ENCODE results near the gene TFDP2. TPM values are rescaled to one million over a fixed set of nuclear protein-coding genes. Genes with fewer than 3 reads are reported as not detected.
"Not testable (repeated sequence)": the region's sequence is repeated elsewhere in the genome, so short reads cannot be mapped to it uniquely, and the experiment has no call there.

TFDP2 gene
- total RNA-seq, 1 experiment from 2014 or later: 48.2 TPM

DNA sequence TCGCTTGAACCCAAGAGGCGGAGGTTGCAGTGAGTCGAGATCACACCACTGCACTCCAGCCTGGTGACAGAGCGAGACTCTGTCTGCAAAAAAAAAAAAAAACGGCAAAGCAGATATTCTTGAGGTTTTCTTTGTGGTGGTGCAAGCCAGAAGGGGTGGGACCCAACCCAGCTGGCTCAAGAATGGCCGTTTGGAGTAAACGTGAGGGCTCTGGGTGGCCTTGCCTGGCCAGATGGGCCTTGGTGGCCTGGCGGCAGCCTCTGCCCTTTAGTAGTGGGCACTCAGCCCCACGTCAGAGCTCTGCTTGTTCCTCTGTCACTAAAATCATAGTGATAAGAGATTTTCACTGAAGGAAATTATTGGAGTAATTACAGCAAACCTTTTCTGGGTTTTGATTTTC, 222.4 kb downstream of the TFDP2 start (continued):
- TF ChIP-seq ZNF396 (CRISPR knock-in tag; IDR thresholded peaks at IDR 0.05; ENCODE audit: borderline replicate concordance) (no peak), MXD4 (CRISPR knock-in tag; IDR thresholded peaks at IDR 0.05; ENCODE audit: borderline replicate concordance) (no peak)

- CTCF ChIA-PET; POLR2A ChIA-PET; H3K27me3 Mint-ChIP-seq (ENCODE audit: low read depth); H3K4me3 Mint-ChIP-seq; H3K9me3 Mint-ChIP-seq; H3K4me1 Mint-ChIP-seq; DNase-seq (ENCODE audit: low spot score); ATAC-seq: not testable (repeated sequence)
- 0 out of 2 replicates have a peak overlapping the region, but pooled peaks have one; percentile 56 for H3K27ac Mint-ChIP-seq
- H3K36me3 Mint-ChIP-seq: peaks cover 52% of the 10 kb centered on the region
Observed at GRCh38 chr3:141925677-141926076, 223.7 kb downstream of the TFDP2 start.

- no peak overlapping the region for H3K4me3 Mint-ChIP-seq
- ATAC-seq (no peak), DNase-seq (ENCODE audit: low spot score) (no peak)
- CTCF ChIA-PET: no interaction called here
- TF ChIP-seq OVOL2 (CRISPR knock-in tag; IDR thresholded peaks at IDR 0.05; ENCODE audit: borderline replicate concordance) (no peak), CBFB (CRISPR knock-in tag; IDR thresholded peaks at IDR 0.05; ENCODE audit: low read depth) (no peak), ZMAT4 (CRISPR knock-in tag; IDR thresholded peaks at IDR 0.05) (no peak), NFYB (CRISPR knock-in tag; conservative IDR thresholded peaks at IDR 0.05; ENCODE audit: low read depth) (no peak), NFE2L1 (CRISPR knock-in tag; IDR thresholded peaks at IDR 0.05) (no peak), ELF4 (CRISPR knock-in tag; IDR thresholded peaks at IDR 0.05; ENCODE audit: low read depth) (no peak)
- TF ChIP-seq, protein P1, sequence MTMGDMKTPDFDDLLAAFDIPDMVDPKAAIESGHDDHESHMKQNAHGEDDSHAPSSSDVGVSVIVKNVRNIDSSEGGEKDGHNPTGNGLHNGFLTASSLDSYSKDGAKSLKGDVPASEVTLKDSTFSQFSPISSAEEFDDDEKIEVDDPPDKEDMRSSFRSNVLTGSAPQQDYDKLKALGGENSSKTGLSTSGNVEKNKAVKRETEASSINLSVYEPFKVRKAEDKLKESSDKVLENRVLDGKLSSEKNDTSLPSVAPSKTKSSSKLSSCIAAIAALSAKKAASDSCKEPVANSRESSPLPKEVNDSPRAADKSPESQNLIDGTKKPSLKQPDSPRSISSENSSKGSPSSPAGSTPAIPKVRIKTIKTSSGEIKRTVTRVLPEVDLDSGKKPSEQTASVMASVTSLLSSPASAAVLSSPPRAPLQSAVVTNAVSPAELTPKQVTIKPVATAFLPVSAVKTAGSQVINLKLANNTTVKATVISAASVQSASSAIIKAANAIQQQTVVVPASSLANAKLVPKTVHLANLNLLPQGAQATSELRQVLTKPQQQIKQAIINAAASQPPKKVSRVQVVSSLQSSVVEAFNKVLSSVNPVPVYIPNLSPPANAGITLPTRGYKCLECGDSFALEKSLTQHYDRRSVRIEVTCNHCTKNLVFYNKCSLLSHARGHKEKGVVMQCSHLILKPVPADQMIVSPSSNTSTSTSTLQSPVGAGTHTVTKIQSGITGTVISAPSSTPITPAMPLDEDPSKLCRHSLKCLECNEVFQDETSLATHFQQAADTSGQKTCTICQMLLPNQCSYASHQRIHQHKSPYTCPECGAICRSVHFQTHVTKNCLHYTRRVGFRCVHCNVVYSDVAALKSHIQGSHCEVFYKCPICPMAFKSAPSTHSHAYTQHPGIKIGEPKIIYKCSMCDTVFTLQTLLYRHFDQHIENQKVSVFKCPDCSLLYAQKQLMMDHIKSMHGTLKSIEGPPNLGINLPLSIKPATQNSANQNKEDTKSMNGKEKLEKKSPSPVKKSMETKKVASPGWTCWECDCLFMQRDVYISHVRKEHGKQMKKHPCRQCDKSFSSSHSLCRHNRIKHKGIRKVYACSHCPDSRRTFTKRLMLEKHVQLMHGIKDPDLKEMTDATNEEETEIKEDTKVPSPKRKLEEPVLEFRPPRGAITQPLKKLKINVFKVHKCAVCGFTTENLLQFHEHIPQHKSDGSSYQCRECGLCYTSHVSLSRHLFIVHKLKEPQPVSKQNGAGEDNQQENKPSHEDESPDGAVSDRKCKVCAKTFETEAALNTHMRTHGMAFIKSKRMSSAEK (CRISPR knock-in tag; IDR thresholded peaks at IDR 0.05; ENCODE audit: borderline replicate concordance): no peak
- TF ChIP-seq, protein P2, sequence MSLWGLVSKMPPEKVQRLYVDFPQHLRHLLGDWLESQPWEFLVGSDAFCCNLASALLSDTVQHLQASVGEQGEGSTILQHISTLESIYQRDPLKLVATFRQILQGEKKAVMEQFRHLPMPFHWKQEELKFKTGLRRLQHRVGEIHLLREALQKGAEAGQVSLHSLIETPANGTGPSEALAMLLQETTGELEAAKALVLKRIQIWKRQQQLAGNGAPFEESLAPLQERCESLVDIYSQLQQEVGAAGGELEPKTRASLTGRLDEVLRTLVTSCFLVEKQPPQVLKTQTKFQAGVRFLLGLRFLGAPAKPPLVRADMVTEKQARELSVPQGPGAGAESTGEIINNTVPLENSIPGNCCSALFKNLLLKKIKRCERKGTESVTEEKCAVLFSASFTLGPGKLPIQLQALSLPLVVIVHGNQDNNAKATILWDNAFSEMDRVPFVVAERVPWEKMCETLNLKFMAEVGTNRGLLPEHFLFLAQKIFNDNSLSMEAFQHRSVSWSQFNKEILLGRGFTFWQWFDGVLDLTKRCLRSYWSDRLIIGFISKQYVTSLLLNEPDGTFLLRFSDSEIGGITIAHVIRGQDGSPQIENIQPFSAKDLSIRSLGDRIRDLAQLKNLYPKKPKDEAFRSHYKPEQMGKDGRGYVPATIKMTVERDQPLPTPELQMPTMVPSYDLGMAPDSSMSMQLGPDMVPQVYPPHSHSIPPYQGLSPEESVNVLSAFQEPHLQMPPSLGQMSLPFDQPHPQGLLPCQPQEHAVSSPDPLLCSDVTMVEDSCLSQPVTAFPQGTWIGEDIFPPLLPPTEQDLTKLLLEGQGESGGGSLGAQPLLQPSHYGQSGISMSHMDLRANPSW (CRISPR knock-in tag; conservative IDR thresholded peaks at IDR 0.05; ENCODE audit: low read depth): no peak
- TF ChIP-seq, protein P3, sequence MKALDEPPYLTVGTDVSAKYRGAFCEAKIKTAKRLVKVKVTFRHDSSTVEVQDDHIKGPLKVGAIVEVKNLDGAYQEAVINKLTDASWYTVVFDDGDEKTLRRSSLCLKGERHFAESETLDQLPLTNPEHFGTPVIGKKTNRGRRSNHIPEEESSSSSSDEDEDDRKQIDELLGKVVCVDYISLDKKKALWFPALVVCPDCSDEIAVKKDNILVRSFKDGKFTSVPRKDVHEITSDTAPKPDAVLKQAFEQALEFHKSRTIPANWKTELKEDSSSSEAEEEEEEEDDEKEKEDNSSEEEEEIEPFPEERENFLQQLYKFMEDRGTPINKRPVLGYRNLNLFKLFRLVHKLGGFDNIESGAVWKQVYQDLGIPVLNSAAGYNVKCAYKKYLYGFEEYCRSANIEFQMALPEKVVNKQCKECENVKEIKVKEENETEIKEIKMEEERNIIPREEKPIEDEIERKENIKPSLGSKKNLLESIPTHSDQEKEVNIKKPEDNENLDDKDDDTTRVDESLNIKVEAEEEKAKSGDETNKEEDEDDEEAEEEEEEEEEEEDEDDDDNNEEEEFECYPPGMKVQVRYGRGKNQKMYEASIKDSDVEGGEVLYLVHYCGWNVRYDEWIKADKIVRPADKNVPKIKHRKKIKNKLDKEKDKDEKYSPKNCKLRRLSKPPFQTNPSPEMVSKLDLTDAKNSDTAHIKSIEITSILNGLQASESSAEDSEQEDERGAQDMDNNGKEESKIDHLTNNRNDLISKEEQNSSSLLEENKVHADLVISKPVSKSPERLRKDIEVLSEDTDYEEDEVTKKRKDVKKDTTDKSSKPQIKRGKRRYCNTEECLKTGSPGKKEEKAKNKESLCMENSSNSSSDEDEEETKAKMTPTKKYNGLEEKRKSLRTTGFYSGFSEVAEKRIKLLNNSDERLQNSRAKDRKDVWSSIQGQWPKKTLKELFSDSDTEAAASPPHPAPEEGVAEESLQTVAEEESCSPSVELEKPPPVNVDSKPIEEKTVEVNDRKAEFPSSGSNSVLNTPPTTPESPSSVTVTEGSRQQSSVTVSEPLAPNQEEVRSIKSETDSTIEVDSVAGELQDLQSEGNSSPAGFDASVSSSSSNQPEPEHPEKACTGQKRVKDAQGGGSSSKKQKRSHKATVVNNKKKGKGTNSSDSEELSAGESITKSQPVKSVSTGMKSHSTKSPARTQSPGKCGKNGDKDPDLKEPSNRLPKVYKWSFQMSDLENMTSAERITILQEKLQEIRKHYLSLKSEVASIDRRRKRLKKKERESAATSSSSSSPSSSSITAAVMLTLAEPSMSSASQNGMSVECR (CRISPR knock-in tag; IDR thresholded peaks at IDR 0.05; ENCODE audit: borderline replicate concordance): no peak
- POLR2A ChIA-PET: no interaction called here
- no peaks in the 10 kb centered on the region; the same call in 1 of the 2 replicates for H3K9me3 Mint-ChIP-seq
- H3K27ac Mint-ChIP-seq: no peak overlapping the region
- H3K4me1 Mint-ChIP-seq: no peaks in the 10 kb centered on the region
- H3K27me3 Mint-ChIP-seq (ENCODE audit: low read depth): no peaks in the 10 kb centered on the region
- H3K36me3 Mint-ChIP-seq: peaks cover 72% of the 10 kb centered on the region
Observed at GRCh38 chr3:141921316-141921715, 228.0 kb downstream of the TFDP2 start.

Data from WTC11 (cell line).